Right atrium auricular region (tissue), 2 donors: ENCODE results near the gene SLC12A8. TPM values are rescaled to one million over a fixed set of nuclear protein-coding genes. Genes with fewer than 3 reads are reported as not detected.
A peak's percentile ranks its signal among the peaks of the same experiment; 100 is the strongest.

ENCODE experiments used
- DNase-seq: peaks from one replicate; pipeline ENCODE4 v3.0.0-alpha.2; 2019; ENCODE audit warnings: low spot score
- H3K27ac ChIP-seq, 2 donors: fragments of 200-600 bp; sonication (generic); 1 replicate in 1 of 2; 2 replicates in 1 of 2; pipeline ENCODE4 v1.5.1; 2016 to 2019
- H3K27me3 ChIP-seq, 2 donors: fragments of 200-600 bp; sonication (generic); one replicate each; pipeline versions ENCODE4 v1.5.1 to v1.6.0; 2017 to 2019
- H3K36me3 ChIP-seq: fragments of 200-600 bp; sonication (generic); one replicate; pipeline ENCODE4 v1.5.1; 2016
- H3K4me1 ChIP-seq, 2 donors: fragments of 200-600 bp; sonication (generic); one replicate each; pipeline versions ENCODE4 v1.5.1 to v1.6.0; 2017 to 2019
- H3K4me3 ChIP-seq, 2 donors: fragments of 200-600 bp; sonication (generic); 1 replicate in 1 of 2; 2 replicates in 1 of 2; pipeline ENCODE4 v1.5.1; 2017 to 2019; ENCODE audit warnings: mild to moderate bottlenecking in 1 of 2, moderate library complexity in 1 of 2
- H3K9me3 ChIP-seq, 2 donors: fragments of 200-600 bp; sonication (generic); one replicate each; pipeline ENCODE4 v1.5.1; 2019
- CTCF ChIP-seq, 2 donors: fragments of 200-600 bp; sonication (generic); IDR thresholded peaks; one replicate each; pipeline ENCODE4 v1.5.1; 2019; ENCODE audit warnings: antibody characterized with exemption in 2 of 2
- total RNA-seq, 2 donors: library from RNA; depleted of rRNA; stranded (reverse); fragments of >200 nt; gene quantifications; one replicate each; pipeline ENCODE4 v1.1.0, GENCODE V29; 2016

SLC12A8 gene
- total RNA-seq, 2 donors from 2014 or later: 1.1 to 1.9 TPM

- no peak for DNase-seq
- no peaks in the 10 kb centered on the region for H3K27me3 ChIP-seq
- H3K36me3 ChIP-seq: no peaks in the 10 kb centered on the region
- H3K4me1 ChIP-seq: peaks cover 0 to 12% of the 10 kb centered on the region in 2 donors
- TF ChIP-seq CTCF (IDR thresholded peaks at IDR 0.05): no peak
- no peak overlapping the region for H3K27ac ChIP-seq
- H3K4me3 ChIP-seq: no peak overlapping the region
- no peaks in the 10 kb centered on the region for H3K9me3 ChIP-seq
Measured at GRCh38 chr3:125109536-125109925, 103.0 kb downstream of the SLC12A8 start.

GRCh38 chr3:125108833-125109535 is 103.6 kb downstream of the SLC12A8 start:
- no peak for TF ChIP-seq CTCF (IDR thresholded peaks at IDR 0.05)
- Histone ChIP-seq H3K27ac (no peak overlapping the region), H3K9me3 (no peaks in the 10 kb centered on the region), H3K27me3 (no peaks in the 10 kb centered on the region), H3K4me1 (peaks cover 0 to 12% of the 10 kb centered on the region in 2 donors), H3K36me3 (no peaks in the 10 kb centered on the region), H3K4me3 (no peak overlapping the region)
- no peak for DNase-seq

DNA sequence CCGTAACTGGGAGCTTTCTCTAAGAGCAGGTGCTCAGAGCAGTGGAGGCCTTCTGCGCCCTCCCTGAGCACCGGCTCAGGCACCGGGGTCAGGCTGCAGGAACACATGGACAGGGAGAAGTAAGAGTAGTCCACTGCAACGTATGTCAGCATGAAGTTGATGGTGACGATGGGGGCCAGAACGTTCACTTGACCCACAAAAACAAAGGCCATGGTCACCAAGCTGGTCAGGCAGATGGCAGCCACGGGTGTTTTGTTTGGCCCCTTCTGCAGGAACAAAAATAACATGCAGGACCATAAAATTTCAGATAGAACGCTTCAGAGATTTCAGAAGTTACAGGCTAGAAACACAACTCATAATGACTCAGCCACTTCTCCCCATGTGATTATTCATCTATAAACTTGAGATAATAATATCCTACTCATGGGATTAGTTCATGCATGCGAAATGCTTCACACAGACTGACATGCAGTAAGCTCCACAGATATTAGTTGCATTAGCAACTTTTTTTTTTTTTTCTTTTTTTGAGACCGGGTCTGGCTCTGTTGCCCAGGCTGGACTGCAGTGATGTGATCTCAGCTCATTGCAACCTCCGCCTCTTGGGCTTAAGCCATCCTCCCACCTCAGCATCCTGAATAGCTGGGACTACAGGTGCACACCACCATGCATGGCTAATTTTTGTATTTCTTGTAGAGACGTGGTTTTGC is 104.5 kb downstream of the SLC12A8 start:
- Histone ChIP-seq H3K4me3 (no peak overlapping the region), H3K9me3 (no peaks in the 10 kb centered on the region), H3K4me1 (peaks cover 0 to 12% of the 10 kb centered on the region in 2 donors), H3K36me3 (no peaks in the 10 kb centered on the region), H3K27me3 (no peaks in the 10 kb centered on the region), H3K27ac (peak overlapping the region; percentile 14 to 40)
- TF ChIP-seq CTCF (IDR thresholded peaks at IDR 0.05): no peak
- DNase-seq: no peak

DNA sequence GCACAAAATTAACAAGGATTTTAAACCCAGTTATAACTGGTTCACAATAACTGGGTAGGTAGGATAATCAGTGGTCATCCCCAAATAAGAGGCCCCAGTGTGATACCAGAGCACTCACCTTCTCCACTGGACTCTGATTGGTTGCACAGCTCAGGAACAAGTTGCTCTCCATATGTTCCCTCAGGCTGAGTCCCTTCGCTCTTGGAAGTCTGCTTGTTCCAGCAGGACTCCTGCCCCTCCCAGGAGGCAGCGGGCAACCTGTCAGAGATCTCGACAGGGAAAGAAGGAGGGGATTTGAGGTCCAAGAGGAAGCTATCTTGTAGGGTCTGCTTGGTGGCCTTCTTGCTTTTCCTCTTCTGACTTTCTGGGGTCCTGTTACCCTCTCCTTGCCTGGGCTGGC is 105.2 kb downstream of the SLC12A8 start:
- Histone ChIP-seq H3K27ac (peak overlapping the region in 1 of 2 donors; percentile 40), H3K9me3 (no peaks in the 10 kb centered on the region), H3K27me3 (no peaks in the 10 kb centered on the region), H3K4me1 (peaks cover 0 to 12% of the 10 kb centered on the region in 2 donors), H3K4me3 (no peak overlapping the region), H3K36me3 (no peaks in the 10 kb centered on the region)
- DNase-seq: no peak
- no peak for TF ChIP-seq CTCF (IDR thresholded peaks at IDR 0.05)

- Histone ChIP-seq H3K27ac (no peak overlapping the region), H3K4me1 (peaks cover 0 to 12% of the 10 kb centered on the region in 2 donors), H3K4me3 (no peak overlapping the region), H3K36me3 (no peaks in the 10 kb centered on the region), H3K27me3 (no peaks in the 10 kb centered on the region), H3K9me3 (no peaks in the 10 kb centered on the region)
- DNase-seq: no peak
- no peak for TF ChIP-seq CTCF (IDR thresholded peaks at IDR 0.05)
Measured at GRCh38 chr3:125105116-125105515, 107.4 kb downstream of the SLC12A8 start.
